Measurements from ENCODE around the gene AIF1. TPM values are rescaled to one million over a fixed set of nuclear protein-coding genes. Genes with fewer than 3 reads are reported as not detected.

Gene AIF1
- total RNA-seq, 1 donor from 2014 or later: 3.1 TPM

DNA sequence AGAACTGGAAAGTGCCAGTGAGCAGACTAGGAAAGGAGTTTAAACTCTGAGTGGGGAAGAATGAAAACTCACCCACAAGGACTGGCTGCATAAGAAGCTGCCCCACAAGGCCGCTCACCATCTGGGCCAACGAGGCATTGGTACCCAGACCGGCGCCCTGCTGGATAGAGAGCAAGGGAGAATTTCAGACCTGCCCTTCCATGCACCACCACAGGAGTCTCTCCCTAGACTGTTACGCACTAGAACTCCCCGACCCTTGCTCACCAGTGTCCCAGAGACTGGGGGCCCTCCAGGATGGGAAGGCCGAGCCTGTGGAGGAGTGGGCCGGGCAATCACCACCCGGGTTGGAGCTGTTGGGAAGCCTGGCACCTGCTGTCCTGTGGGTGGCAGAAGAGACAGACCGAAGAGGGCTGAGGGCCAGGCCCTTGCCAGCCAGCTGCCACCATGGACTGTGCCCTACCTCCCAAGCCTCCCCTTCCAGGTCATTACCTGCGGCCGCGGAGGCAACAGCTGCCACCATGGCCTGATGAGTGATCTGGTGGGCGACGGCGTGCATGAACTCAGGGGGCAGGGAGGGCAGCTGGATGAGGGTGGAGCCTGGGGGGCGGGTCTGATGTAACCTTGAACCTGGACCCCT lies 28.9 kb downstream of the AIF1 start:
- Mint-ChIP-seq H3K4me3 (ENCODE audit: low read depth) (no peak overlapping the region), H3K36me3 (ENCODE audit: insufficient read depth) (peaks cover 21% of the 10 kb centered on the region), H3K9me3 (ENCODE audit: low read depth) (no peaks in the 10 kb centered on the region), H3K27ac (no peak overlapping the region), H3K27me3 (no peaks in the 10 kb centered on the region), H3K4me1 (ENCODE audit: low read depth) (no peaks in the 10 kb centered on the region)
- TF ChIP-seq, protein P1, sequence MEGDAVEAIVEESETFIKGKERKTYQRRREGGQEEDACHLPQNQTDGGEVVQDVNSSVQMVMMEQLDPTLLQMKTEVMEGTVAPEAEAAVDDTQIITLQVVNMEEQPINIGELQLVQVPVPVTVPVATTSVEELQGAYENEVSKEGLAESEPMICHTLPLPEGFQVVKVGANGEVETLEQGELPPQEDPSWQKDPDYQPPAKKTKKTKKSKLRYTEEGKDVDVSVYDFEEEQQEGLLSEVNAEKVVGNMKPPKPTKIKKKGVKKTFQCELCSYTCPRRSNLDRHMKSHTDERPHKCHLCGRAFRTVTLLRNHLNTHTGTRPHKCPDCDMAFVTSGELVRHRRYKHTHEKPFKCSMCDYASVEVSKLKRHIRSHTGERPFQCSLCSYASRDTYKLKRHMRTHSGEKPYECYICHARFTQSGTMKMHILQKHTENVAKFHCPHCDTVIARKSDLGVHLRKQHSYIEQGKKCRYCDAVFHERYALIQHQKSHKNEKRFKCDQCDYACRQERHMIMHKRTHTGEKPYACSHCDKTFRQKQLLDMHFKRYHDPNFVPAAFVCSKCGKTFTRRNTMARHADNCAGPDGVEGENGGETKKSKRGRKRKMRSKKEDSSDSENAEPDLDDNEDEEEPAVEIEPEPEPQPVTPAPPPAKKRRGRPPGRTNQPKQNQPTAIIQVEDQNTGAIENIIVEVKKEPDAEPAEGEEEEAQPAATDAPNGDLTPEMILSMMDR (IDR thresholded peaks at IDR 0.05; ENCODE audit: unreplicated experiment): no peak
- no peak for DNase-seq (ENCODE audit: low spot score, unreplicated experiment)

DNA sequence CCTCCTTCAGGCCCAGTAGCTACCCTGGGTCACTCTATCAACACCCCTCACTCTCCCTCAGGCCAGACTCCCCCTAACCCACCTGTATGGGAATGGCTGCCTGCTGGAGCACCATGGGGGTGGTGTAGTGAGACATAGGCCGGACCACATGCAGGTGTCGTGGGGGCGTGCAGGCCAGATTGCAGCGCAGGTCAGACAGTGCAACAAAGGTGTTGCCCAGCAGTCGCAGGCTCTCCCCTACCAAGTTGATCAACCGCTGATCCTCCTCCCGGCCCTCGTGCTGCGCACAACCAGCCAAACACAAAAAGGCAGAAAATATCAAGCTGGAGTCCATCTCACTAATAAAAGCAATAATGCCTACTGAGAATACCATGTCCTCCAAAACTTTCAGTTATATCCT lies 30.3 kb downstream of the AIF1 start:
- DNase-seq (ENCODE audit: low spot score, unreplicated experiment): no peak
- Mint-ChIP-seq H3K4me1 (ENCODE audit: low read depth) (peaks cover 3% of the 10 kb centered on the region), H3K36me3 (ENCODE audit: insufficient read depth) (peaks cover 26% of the 10 kb centered on the region), H3K9me3 (ENCODE audit: low read depth) (no peaks in the 10 kb centered on the region), H3K27ac (no peak overlapping the region), H3K4me3 (ENCODE audit: low read depth) (no peak overlapping the region), H3K27me3 (no peaks in the 10 kb centered on the region)
- TF ChIP-seq, protein P1 (IDR thresholded peaks at IDR 0.05; ENCODE audit: unreplicated experiment): no peak

DNA sequence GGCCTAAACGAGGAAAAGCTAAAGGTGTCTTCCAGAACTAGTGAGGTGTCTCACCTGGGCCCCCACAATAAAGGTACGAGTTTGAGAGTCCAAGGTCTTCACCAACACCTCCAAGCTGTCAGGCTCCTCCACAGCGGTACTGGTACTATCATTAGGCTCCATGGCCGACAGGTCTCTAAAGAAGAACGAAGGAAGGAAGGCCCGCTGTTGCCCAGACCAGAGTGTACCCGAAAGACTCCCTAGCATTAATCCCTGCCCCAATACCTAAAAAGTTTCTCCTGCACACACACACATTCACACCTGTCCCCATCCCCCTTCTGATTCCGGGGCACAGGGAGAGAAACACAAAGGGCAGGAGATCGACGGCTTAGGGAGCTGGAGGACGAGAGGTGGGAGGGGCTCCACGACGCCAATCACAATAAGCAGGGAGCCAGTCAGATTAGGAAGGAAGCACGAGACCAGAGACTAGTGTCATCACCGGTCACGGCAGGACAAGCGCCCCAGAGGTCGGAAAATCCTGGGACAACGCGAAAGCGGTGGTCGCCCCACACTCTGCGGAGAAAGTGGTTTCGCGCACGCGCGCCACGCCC lies 36.7 kb downstream of the AIF1 start:
- DNase-seq (ENCODE audit: low spot score, unreplicated experiment): no peak
- H3K9me3 Mint-ChIP-seq (ENCODE audit: low read depth): no peaks in the 10 kb centered on the region
- TF ChIP-seq, protein P1 (IDR thresholded peaks at IDR 0.05; ENCODE audit: unreplicated experiment): no peak
- H3K27me3 Mint-ChIP-seq: no peaks in the 10 kb centered on the region
- peaks cover 38% of the 10 kb centered on the region for H3K4me1 Mint-ChIP-seq (ENCODE audit: low read depth)
- peak overlapping the region; percentile 94 for H3K4me3 Mint-ChIP-seq (ENCODE audit: low read depth)
- H3K27ac Mint-ChIP-seq: peak overlapping the region; percentile 100
- peaks cover 20% of the 10 kb centered on the region for H3K36me3 Mint-ChIP-seq (ENCODE audit: insufficient read depth)

DNA sequence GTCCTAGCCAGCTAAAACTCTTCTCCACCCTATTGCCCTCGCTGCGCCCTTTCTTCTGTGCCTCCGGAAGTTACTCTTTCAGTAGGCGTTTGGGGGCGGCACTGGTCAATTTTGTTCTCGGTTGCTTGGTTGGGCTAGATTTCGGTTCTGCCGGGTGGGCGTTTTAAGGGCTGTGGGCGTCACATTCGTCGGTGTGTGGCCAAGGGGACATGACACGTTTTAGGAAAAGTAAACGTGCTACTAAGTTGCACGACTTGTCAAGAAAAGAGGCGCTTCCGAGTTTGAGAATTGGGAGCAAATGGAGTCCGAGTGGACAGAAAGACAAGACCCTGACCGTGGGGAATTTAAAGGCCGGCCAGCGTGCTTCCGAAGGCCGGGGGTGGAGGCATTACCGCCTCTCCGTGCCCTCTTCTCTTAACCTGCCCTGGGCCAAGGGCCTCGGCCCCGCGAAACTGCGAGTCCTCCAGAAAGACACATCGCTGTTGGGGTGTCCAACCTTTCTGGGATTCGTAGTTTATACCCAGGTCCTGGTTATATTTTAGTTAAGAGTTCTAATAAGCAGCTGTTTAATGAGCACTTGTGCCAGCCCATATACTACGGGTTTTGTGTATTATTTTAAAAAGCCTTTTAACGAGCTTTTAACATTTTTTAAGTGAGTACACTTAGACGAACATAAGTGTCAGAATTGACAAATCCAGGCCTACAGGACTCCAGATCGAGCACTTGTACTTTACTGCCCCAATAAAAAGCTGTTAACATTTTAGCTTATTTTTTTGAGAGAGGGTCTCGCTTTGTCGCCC lies 38.1 kb downstream of the AIF1 start:
- no peak for DNase-seq (ENCODE audit: low spot score, unreplicated experiment)
- Mint-ChIP-seq H3K27me3 (no peaks in the 10 kb centered on the region), H3K4me1 (ENCODE audit: low read depth) (peaks cover 47% of the 10 kb centered on the region), H3K4me3 (ENCODE audit: low read depth) (peak overlapping the region; percentile 94), H3K9me3 (ENCODE audit: low read depth) (no peaks in the 10 kb centered on the region), H3K36me3 (ENCODE audit: insufficient read depth) (peaks cover 13% of the 10 kb centered on the region), H3K27ac (peak overlapping the region; percentile 100)
- TF ChIP-seq, protein P1 (IDR thresholded peaks at IDR 0.05; ENCODE audit: unreplicated experiment): no peak

DNA sequence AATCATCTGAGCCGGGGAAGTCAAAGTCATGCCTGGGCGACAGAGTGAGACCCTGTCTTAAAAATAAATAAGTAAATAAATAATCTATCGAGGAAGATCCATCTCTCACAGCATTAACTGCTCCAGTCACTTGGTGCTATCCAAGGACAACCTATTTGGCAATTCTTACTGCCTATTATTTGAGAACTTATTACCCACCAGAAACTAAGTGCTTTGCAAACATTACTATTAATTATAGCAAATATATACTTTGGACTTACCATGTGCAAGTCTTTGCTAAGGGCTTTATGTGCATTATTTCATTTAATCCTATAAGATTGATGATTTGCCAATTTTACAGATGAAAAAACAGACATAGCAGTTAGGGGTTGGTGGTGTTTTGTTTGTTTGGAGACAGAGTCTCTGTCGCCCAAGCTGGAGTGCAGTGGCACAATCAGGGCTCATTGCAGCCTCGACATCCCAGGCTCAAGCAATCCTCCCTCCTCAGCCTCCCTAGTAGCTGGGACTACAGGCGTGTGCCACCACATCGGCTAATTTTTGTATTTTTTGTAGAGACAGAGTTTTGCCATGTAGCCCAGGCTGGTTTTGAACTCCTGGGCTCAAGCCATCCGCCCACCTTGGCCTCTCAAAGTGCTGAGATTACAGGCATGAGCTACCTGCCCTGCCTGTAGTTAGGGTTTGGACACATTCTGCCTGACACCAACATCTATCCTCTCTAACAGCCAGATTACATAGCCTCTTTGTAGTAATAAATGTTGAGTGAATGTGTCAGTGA lies 39.7 kb downstream of the AIF1 start:
- no peaks in the 10 kb centered on the region for H3K9me3 Mint-ChIP-seq (ENCODE audit: low read depth)
- TF ChIP-seq, protein P1 (IDR thresholded peaks at IDR 0.05; ENCODE audit: unreplicated experiment): no peak
- H3K36me3 Mint-ChIP-seq (ENCODE audit: insufficient read depth): peaks cover 6% of the 10 kb centered on the region
- H3K4me3 Mint-ChIP-seq (ENCODE audit: low read depth): peak overlapping the region; percentile 45
- no peak for DNase-seq (ENCODE audit: low spot score, unreplicated experiment)
- no peaks in the 10 kb centered on the region for H3K27me3 Mint-ChIP-seq
- H3K27ac Mint-ChIP-seq: peak overlapping the region; percentile 88
- H3K4me1 Mint-ChIP-seq (ENCODE audit: low read depth): peaks cover 60% of the 10 kb centered on the region
